22Rv1 (cell line): ENCODE data around the gene HSPA13.

Experiments
- CTCF ChIP-seq: fragments of 450-650 bp; IDR thresholded peaks from 2 replicates; pipeline ENCODE4 v1.5.1; 2017; ENCODE audit warnings: mild to moderate bottlenecking
- ZFX ChIP-seq: fragments of 450-650 bp; IDR thresholded peaks from 2 replicates; pipeline ENCODE4 v1.6.1; 2017; ENCODE audit warnings: antibody characterized with exemption, borderline replicate concordance

DNA sequence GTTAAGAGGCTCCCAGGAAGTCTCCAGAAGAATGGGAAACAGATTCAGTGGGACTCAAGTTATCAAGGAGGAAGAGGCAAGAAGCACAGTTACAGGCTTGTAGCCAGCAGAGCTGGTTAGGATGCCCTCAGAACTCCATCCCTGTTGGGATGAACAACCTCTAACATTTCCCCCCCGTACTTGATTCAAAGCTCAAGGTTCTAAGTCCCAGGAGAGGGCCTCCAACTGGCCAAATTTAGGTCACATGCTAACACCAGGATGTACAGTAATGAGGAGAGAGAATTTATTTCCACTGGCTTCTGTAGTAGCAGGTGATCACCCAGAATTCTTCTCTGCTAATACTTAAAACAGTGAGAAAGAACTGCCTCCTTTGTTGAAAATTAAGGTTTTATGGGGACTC, 22.3 kb upstream of the HSPA13 start:
- TF ChIP-seq CTCF: no peak
- TF ChIP-seq ZFX: no peak
